GM21528 (cell line): ENCODE results near the gene UGT2B15.

Source experiments
- ATAC-seq: cut with Tn5 transposase; IDR thresholded peaks from one replicate; pipeline ENCODE4 v1.9.1; 2021; ENCODE audit warnings: mild to moderate bottlenecking, moderate library complexity; ENCODE audit not compliant: unreplicated experiment, low FRiP score

UGT2B15 gene

GRCh38 chr4:68657022-68657594, 13.3 kb downstream of the UGT2B15 start:
- ATAC-seq: peak; percentile 85

- ATAC-seq: peak; percentile 66
These were observed 13.9 kb downstream of the UGT2B15 start for GRCh38 chr4:68656445-68656973.

GRCh38 chr4:68655764-68656444, 14.5 kb downstream of the UGT2B15 start:
- no peak for ATAC-seq

GRCh38 chr4:68654946-68655721, 15.3 kb downstream of the UGT2B15 start:
- no peak for ATAC-seq

GRCh38 chr4:68651932-68652331, 18.5 kb downstream of the UGT2B15 start:
- ATAC-seq: no peak

- no peak for ATAC-seq
These were observed 40.1 kb downstream of the UGT2B15 start for GRCh38 chr4:68630371-68630770.

GRCh38 chr4:68622731-68623130, 47.7 kb downstream of the UGT2B15 start:
- peak; percentile 68 for ATAC-seq

- ATAC-seq: peak; percentile 77
These were observed 53.3 kb downstream of the UGT2B15 start for GRCh38 chr4:68617003-68617698.

- ATAC-seq: no peak
These were observed 54.6 kb downstream of the UGT2B15 start for GRCh38 chr4:68615699-68616422.

GRCh38 chr4:68613752-68614151, 56.7 kb downstream of the UGT2B15 start:
- ATAC-seq: no peak

- ATAC-seq: no peak
These were observed 64.2 kb downstream of the UGT2B15 start for GRCh38 chr4:68606240-68606639.

GRCh38 chr4:68599150-68599549, 71.3 kb downstream of the UGT2B15 start:
- ATAC-seq: no peak

GRCh38 chr4:68597482-68597881, 73.0 kb downstream of the UGT2B15 start:
- no peak for ATAC-seq
